ENCODE data around the gene BCAN. TPM values are rescaled to one million over a fixed set of nuclear protein-coding genes. Genes with fewer than 3 reads are reported as not detected.
A peak's percentile ranks its signal among the peaks of the same experiment; 100 is the strongest.

The BCAN gene
- total and polyA plus RNA-seq, 2 of the 8 experiments (the other 6 are each of a cell fraction or from before 2014, with no cell fraction given), result 4.5 to 24.0 TPM

DNA sequence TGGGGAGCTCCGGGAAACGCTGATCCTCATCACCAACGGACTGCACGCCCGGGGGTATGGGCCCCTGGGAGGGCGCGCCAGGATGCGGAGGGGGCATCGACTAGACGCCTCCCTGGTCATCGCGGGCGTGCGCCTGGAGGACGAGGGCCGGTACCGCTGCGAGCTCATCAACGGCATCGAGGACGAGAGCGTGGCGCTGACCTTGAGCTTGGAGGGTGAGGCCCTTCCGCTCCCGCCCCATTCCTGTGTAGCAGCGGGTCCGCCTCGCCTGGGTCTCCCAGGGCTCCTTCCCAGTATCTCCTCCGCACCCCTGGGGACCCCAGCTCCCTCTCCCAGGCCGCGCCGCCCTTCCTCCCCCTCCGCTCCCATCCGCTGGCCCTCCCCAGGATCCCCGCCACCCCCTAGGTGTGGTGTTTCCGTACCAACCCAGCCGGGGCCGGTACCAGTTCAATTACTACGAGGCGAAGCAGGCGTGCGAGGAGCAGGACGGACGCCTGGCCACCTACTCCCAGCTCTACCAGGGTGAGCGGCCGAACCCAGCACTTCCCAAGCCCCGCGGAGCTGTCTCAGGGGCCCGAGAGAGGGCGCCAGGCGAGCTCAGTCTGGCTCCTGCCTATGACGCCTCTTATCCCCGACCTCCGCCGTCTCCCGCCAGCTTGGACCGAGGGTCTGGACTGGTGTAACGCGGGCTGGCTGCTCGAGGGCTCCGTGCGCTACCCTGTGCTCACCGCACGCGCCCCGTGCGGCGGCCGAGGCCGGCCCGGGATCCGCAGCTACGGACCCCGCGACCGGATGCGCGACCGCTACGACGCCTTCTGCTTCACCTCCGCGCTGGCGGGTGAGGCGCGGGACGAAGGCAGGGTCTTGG is 17.7 kb upstream of the BCAN start (continued):
- peak; percentile 86; the same call in 1 of the 2 replicates for TF ChIP-seq RBBP5 (IDR thresholded peaks at IDR 0.05; ENCODE audit: borderline replicate concordance, low read depth, low read length)
- TF ChIP-seq CTBP2 (IDR thresholded peaks at IDR 0.05; ENCODE audit: borderline replicate concordance, insufficient read depth, insufficient read length, low read length), result no peak
- TF ChIP-seq POLR2AphosphoS5 (IDR thresholded peaks at IDR 0.05; ENCODE audit: low read depth, low read length), result peak; percentile 33; the same call in 1 of the 2 replicates
- peak; percentile 29; the same call in 1 of the 2 replicates for TF ChIP-seq PHF8 (conservative IDR thresholded peaks at IDR 0.05; ENCODE audit: low read depth, low read length)

Measured in H1 (cell line).